ENCODE results near the gene TPST2.

GRCh38 chr22:26559961-26560575 is 29.9 kb downstream of the TPST2 start:
- TF ChIP-seq CTCF (IDR thresholded peaks at IDR 0.05; ENCODE audit: borderline replicate concordance, extremely low read depth, low read length, poor library complexity, severe bottlenecking) (no peak), EZH2 (IDR thresholded peaks at IDR 0.05; ENCODE audit: borderline replicate concordance, low read depth, low read length, severe bottlenecking) (no peak)
